ENCODE data around the gene PODN. TPM values are rescaled to one million over a fixed set of nuclear protein-coding genes. Genes with fewer than 3 reads are reported as not detected.

PODN gene
- total RNA-seq, 2 experiments from 2014 or later: not detected

DNA sequence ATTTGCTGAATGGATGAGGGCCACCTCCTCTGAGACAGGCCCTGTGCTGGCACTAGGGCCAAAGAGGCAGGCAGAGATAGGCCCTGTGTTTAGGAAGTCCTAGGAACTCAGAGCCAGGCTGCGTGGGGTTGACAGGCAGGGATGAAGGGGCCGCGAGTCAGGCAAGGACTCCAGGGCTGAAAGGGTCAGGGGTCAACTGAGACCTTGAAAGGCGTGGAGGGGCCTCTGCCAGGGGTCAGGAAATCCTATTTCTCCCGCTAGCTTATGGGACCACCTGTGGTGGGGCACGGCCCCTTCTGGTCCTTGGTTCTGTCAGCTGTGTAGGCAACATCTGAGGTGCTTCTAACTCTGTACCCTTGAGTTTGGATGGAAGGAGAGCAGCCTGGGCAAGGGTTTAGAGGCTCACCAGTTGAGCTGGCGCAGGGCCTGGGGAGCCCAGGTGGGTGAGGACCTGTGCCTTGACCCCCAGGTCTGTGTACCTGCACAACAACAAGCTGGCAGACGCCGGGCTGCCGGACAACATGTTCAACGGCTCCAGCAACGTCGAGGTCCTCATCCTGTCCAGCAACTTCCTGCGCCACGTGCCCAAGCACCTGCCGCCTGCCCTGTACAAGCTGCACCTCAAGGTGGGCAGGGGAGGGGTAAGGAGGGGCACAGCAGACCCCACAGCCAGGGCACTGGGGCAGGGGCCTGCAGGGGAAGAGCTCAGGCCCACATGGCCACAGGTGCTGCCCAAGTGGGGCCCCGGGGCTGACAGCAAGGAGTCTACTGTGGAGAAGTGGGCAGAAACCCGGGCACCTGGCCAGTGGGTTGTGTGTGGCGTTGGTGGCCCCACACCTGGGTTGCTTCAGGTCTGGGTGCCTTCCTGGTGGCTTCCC, 14.9 kb downstream of the PODN start:
- H3K27me3 Mint-ChIP-seq: no peaks in the 10 kb centered on the region

DNA sequence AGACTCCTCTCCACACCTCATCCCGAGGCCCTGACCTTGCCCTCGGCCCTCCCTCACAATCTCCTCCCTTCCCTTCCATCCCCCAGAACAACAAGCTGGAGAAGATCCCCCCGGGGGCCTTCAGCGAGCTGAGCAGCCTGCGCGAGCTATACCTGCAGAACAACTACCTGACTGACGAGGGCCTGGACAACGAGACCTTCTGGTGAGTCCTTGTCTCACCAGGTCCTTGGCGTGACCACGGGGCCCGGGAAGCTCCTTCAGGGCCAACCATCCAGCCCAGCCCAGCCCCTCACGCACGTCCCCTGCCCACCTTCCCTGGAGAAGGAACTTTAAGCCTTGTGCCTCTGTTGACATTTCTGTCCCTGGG, 15.6 kb downstream of the PODN start:
- no peaks in the 10 kb centered on the region for H3K9me3 Mint-ChIP-seq
- no peaks in the 10 kb centered on the region for H3K36me3 Mint-ChIP-seq
- H3K4me1 Mint-ChIP-seq: no peaks in the 10 kb centered on the region
- no peaks in the 10 kb centered on the region for H3K27me3 Mint-ChIP-seq
- no peak overlapping the region for H3K27ac Mint-ChIP-seq
- H3K4me3 Mint-ChIP-seq: no peak overlapping the region
- no peak for DNase-seq

More for the DNA sequence above, 14.9 kb downstream of the PODN start:
- H3K36me3 Mint-ChIP-seq: no peaks in the 10 kb centered on the region
- H3K4me1 Mint-ChIP-seq: no peaks in the 10 kb centered on the region
- no peaks in the 10 kb centered on the region for H3K9me3 Mint-ChIP-seq
- no peak overlapping the region for H3K27ac Mint-ChIP-seq
- H3K4me3 Mint-ChIP-seq: no peak overlapping the region
- no peak for DNase-seq

DNA sequence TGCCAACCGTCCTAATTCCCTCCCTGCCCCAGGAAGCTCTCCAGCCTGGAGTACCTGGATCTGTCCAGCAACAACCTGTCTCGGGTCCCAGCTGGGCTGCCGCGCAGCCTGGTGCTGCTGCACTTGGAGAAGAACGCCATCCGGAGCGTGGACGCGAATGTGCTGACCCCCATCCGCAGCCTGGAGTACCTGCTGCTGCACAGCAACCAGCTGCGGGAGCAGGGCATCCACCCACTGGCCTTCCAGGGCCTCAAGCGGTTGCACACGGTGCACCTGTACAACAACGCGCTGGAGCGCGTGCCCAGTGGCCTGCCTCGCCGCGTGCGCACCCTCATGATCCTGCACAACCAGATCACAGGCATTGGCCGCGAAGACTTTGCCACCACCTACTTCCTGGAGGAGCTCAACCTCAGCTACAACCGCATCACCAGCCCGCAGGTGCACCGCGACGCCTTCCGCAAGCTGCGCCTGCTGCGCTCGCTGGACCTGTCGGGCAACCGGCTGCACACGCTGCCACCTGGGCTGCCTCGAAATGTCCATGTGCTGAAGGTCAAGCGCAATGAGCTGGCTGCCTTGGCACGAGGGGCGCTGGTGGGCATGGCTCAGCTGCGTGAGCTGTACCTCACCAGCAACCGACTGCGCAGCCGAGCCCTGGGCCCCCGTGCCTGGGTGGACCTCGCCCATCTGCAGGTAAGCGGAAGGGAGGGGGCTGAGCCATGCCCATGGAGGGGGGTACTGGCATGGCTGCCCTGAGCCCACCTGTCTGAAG, 16.5 kb downstream of the PODN start:
- DNase-seq: no peak
- Mint-ChIP-seq H3K4me1 (no peaks in the 10 kb centered on the region), H3K9me3 (no peaks in the 10 kb centered on the region), H3K27me3 (no peaks in the 10 kb centered on the region), H3K36me3 (no peaks in the 10 kb centered on the region), H3K4me3 (no peak overlapping the region), H3K27ac (no peak overlapping the region)

DNA sequence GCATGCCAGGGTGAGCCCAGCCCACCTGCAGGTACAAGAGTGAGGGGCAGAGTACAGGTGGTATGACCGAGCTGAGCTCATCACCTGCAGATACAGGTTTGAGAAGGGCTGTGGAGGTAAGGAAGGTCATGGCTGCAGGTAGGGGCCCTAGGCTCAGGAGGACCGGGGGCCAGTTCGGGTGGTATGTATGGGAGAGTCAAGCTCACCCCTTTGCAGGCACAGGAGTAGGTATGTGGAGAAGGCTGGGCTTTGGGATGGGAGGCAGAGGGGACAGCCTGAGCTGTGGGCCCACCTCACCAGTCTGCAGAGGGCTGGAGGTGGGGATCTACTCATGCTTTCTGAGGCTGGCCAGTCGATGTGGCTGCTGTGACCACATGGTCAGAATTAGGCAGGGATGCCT, 17.2 kb downstream of the PODN start:
- Mint-ChIP-seq H3K4me1 (no peaks in the 10 kb centered on the region), H3K27me3 (no peaks in the 10 kb centered on the region), H3K27ac (no peak overlapping the region), H3K9me3 (no peaks in the 10 kb centered on the region), H3K36me3 (no peaks in the 10 kb centered on the region), H3K4me3 (no peak overlapping the region)
- DNase-seq: no peak

DNA sequence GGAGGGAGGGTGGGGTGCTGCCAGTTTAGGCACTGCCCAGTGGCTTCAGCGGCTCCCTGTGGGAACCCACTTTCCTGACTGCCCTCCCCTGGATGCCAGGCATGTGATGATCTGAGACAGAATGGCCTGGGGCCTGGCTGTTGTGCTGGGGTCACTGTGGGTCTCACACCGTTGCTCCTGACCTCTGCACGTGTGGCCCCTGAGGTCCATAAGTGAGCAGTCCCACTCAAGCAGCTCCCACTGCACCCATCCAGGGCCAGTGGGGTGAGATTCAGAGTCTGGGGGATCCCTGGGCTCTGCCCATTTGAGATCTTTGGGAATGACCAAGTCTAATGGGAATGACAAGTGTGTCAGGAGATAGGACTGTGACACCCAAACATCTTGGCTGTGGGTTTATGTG, 18.0 kb downstream of the PODN start:
- Mint-ChIP-seq H3K9me3 (no peaks in the 10 kb centered on the region), H3K27me3 (no peaks in the 10 kb centered on the region)
- DNase-seq: no peak

DNA sequence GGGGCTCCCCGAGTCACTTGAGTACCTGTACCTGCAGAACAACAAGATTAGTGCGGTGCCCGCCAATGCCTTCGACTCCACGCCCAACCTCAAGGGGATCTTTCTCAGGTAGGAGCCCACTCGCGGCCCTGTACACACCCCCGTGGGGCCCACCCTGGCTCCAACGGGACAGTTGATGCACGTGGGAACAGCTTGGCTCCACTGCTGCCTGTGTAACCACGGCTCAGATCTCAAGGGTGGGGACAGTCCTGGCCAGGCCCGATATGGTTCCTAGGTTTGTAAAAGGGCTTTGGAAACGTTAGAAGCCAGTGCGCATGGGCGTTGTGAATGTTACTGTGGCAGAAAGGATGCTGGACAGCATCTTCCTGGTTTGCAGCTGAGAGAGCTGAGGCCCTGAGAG, 18.8 kb downstream of the PODN start:
- H3K4me1 Mint-ChIP-seq: no peaks in the 10 kb centered on the region
- DNase-seq: no peak

More for the DNA sequence above, 18.0 kb downstream of the PODN start:
- Mint-ChIP-seq H3K4me3 (no peak overlapping the region), H3K36me3 (no peaks in the 10 kb centered on the region), H3K4me1 (no peaks in the 10 kb centered on the region), H3K27ac (no peak overlapping the region)

DNA sequence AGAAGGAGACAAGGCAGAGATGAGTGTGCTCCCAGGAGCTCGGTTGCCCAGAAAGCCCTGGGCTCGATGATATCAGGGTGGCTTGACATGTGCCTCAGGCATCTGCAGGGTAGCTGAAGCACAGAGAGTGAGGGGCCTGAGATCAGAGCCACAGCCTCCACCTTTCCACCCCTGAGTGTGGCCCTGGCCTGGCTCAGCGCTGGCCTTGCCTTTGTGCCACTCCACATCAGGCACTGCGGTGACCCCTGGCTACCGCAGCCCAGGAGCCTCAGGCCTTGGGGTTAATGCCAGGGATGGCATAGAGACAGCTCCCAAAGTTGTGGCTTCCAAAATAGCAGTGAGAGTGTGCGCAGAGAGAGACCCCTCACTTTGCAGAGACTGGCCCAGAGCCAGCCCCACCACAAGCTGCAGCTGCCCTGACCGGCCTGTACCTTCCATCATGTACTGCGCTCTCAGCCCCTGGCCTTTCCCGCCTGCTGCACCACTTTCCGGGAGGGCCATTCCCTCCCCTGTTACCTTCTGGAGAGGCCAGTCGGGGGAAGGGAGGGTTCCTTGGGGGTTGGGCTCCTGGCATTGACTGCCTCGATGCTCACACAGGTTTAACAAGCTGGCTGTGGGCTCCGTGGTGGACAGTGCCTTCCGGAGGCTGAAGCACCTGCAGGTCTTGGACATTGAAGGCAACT, 19.5 kb downstream of the PODN start:
- no peaks in the 10 kb centered on the region for H3K4me1 Mint-ChIP-seq
- H3K9me3 Mint-ChIP-seq: no peaks in the 10 kb centered on the region
- no peak overlapping the region for H3K4me3 Mint-ChIP-seq
- H3K27ac Mint-ChIP-seq: no peak overlapping the region
- no peak for DNase-seq
- H3K36me3 Mint-ChIP-seq: no peaks in the 10 kb centered on the region
- H3K27me3 Mint-ChIP-seq: no peaks in the 10 kb centered on the region

More for the DNA sequence above, 18.8 kb downstream of the PODN start:
- no peaks in the 10 kb centered on the region for H3K27me3 Mint-ChIP-seq
- H3K36me3 Mint-ChIP-seq: no peaks in the 10 kb centered on the region
- no peak overlapping the region for H3K4me3 Mint-ChIP-seq
- no peaks in the 10 kb centered on the region for H3K9me3 Mint-ChIP-seq
- H3K27ac Mint-ChIP-seq: no peak overlapping the region

DNA sequence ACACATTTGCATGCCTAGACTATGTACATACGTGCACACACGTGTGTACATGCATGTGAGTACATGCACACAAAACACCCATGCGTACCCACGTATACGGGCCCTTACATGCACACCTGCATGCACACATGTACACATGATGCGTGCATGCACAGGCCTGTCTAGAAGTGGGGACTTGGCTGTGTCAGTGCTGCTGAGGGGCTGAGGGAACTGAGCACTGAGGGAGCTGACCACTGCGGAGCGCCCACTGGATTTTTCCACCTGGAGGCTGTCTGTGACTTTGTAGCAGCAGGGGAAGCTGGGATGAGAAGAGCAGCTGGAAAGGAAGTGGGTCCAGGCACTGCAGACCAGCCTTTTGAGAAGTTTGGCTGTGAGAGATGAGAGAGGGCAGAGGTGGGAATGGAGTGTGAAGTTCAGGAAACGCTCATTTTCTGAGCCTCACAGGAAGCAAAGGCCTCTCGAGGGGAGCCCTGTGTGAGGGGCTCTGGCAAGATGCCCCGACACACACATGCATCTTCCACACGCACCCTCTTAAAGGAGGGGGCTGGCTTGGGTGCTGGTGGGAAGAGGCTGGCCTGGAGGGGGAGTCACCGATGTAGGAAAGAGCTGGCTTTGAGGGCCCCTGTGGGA, 20.9 kb downstream of the PODN start:
- no peaks in the 10 kb centered on the region for H3K4me1 Mint-ChIP-seq
- H3K27me3 Mint-ChIP-seq: no peaks in the 10 kb centered on the region
- no peak for DNase-seq
- H3K9me3 Mint-ChIP-seq: no peaks in the 10 kb centered on the region
- no peak overlapping the region for H3K4me3 Mint-ChIP-seq
- H3K36me3 Mint-ChIP-seq: no peaks in the 10 kb centered on the region
- no peak overlapping the region for H3K27ac Mint-ChIP-seq

DNA sequence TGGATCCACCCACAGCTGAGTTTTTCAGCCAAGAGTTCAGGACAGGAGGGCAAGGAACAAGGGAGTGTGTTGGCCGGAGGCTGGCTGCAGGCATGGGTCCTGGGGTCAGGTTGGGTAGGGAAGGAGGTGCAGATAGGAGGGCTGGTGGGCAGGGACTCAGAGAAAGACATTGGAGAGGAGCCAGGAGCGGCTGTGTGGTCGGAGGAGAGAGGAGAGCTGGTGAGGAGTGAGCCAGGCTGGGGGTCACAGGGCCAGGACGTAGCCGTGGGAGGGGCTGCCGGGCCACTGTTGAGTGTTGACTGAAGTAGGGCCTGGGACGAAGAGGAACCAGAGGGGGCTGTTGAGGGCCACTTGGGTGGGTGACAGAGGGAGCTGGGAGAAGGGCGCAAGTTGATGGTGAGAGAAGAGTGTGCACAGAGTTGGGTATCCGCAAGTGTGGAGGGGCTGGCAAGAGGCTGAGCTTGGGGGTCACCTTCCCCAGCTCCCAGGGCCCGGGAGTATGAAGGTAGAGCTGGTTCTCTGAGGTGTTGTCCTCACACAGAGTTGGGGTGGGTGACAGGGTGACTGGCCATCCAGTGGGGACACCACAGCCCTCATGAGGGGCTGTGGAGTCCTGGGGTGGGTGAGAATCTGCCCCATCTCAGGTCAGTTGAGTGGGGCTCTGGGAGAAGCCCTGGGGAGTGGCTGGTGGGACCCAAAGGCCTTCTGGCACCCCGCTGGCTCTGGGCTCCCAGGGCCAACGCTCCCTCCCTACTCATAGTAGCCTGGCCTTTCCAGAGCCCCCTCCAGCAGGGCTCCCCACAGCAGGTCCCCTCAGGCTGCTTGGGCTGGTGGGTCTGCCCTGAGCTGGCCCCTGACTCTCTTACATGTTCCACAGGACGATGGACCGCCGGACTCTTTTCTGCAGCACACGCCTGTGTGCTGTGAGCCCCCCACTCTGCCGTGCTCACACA, 21.9 kb downstream of the PODN start:
- DNase-seq: no peak
- no peak overlapping the region for H3K27ac Mint-ChIP-seq
- no peaks in the 10 kb centered on the region for H3K4me1 Mint-ChIP-seq
- no peak overlapping the region for H3K4me3 Mint-ChIP-seq
- H3K36me3 Mint-ChIP-seq: no peaks in the 10 kb centered on the region
- H3K27me3 Mint-ChIP-seq: no peaks in the 10 kb centered on the region
- H3K9me3 Mint-ChIP-seq: no peaks in the 10 kb centered on the region

DNA sequence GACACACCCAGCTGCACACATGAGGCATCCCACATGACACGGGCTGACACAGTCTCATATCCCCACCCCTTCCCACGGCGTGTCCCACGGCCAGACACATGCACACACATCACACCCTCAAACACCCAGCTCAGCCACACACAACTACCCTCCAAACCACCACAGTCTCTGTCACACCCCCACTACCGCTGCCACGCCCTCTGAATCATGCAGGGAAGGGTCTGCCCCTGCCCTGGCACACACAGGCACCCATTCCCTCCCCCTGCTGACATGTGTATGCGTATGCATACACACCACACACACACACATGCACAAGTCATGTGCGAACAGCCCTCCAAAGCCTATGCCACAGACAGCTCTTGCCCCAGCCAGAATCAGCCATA, 22.6 kb downstream of the PODN start:
- no peaks in the 10 kb centered on the region for H3K36me3 Mint-ChIP-seq
- H3K9me3 Mint-ChIP-seq: no peaks in the 10 kb centered on the region
- no peaks in the 10 kb centered on the region for H3K4me1 Mint-ChIP-seq
- no peaks in the 10 kb centered on the region for H3K27me3 Mint-ChIP-seq
- H3K27ac Mint-ChIP-seq: no peak overlapping the region
- DNase-seq: no peak
- no peak overlapping the region for H3K4me3 Mint-ChIP-seq

DNA sequence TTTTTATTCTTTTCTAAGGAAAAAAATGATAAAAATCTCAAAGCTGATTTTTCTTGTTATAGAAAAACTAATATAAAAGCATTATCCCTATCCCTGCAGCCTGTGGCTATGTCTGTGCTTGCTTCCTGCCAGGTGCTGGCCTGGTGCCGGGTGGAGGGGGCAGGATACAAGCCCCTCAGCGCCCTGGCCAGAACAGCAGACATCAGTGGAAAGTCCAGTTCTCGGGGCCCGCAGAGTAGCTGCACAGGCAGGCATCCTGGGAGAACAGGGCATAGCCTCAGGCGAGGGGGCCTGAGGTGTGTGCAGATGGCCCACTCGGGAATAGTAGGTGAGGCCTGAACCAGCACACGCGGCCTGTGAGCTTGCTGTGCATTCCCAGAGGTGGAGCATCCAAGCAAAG, 23.4 kb downstream of the PODN start:
- no peak overlapping the region for H3K4me3 Mint-ChIP-seq
- H3K27ac Mint-ChIP-seq: no peak overlapping the region
- no peaks in the 10 kb centered on the region for H3K36me3 Mint-ChIP-seq
- H3K9me3 Mint-ChIP-seq: no peaks in the 10 kb centered on the region
- H3K27me3 Mint-ChIP-seq: no peaks in the 10 kb centered on the region
- DNase-seq: no peak
- H3K4me1 Mint-ChIP-seq: no peaks in the 10 kb centered on the region

DNA sequence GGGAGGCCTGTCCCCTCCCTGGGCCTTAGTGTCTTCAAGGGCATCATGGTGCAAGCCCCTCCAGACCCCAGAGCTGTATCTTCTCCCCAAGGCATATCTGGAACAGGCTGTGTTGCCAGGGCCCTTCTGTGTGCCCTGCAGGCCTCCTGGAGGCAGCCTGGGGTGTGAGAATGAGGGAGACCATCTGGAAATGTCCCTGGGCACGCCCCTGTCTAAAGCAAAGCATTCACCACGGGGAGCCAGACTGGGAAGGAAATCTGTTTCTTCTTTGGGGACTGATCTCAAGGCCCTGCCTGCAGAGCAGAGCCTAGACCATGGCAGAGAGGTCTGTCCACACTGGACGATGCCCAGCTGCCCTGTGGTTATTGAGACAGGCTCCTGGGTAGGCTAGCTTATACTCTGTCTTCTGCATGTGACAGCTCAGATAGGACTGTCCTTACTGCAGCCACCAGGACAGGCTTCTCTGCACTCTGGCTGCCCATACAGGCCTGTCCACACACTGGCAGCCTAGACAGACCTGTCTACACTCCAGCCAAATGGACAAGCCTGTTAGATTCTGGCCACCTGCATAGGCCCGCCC, 24.6 kb downstream of the PODN start:
- Mint-ChIP-seq H3K4me3 (no peak overlapping the region), H3K27ac (no peak overlapping the region), H3K4me1 (no peaks in the 10 kb centered on the region)

DNA sequence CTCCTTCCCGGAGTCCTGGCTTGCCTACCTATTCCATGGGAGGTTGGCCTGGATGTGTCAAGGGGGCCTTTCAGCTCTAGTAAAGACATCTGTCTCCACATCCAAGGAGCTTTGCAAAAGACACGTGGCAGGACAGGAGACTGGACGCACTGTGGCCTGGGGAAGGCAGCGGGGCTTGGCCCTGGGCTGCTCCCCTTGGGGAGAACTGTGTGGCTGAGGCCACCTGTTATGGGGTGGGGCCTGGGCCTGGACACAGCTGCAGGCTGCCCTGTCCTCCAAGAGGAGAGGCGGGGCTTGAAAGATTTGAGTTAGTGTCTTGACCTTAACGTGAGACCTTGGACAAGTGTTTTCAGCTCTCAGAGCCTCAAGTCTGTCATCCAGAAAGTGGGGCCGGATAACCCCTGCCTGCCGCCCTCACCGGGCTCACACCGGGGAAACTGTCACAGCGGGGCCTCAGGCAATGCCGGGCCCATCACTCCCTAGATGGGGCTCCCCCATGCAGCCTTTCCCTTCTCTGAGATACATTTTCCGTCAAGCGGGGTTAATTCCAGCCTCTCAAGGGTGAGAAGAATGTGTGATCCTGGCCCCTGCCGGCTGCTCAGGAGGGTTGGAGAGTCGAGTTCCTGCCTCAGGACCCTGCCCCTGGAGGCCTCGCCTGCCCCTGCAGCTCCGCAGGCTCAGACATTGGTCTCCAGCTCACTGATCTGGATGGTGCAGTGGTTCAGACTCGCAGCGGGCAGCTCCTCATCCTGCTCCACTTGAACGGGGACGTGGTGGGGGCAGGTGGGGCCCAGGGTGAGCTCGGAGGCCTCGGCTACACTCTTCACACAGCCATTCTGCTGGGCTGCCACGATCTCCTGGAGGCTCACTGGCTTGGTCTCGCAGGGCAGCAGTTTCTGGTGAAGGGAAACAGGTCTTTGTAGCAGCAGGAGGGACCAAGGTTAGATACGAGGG, 25.6 kb downstream of the PODN start:
- H3K27me3 Mint-ChIP-seq: no peaks in the 10 kb centered on the region
- H3K9me3 Mint-ChIP-seq: no peaks in the 10 kb centered on the region
- no peak for DNase-seq
- H3K4me3 Mint-ChIP-seq: no peak overlapping the region
- H3K27ac Mint-ChIP-seq: no peak overlapping the region
- no peaks in the 10 kb centered on the region for H3K36me3 Mint-ChIP-seq
- no peaks in the 10 kb centered on the region for H3K4me1 Mint-ChIP-seq

More for the DNA sequence above, 24.6 kb downstream of the PODN start:
- Mint-ChIP-seq H3K36me3 (no peaks in the 10 kb centered on the region), H3K27me3 (no peaks in the 10 kb centered on the region), H3K9me3 (no peaks in the 10 kb centered on the region)
- DNase-seq: no peak
